Peyer's patch (tissue), 4 donors: ENCODE results near the gene TMEM219. TPM values are rescaled to one million over a fixed set of nuclear protein-coding genes. Genes with fewer than 3 reads are reported as not detected.
A peak's percentile ranks its signal among the peaks of the same experiment; 100 is the strongest.

ENCODE experiments used
- DNase-seq, 3 donors: peaks; one replicate each; pipeline ENCODE4 v3.0.0-alpha.2; 2017 to 2019
- H3K27ac ChIP-seq, 4 donors: fragments of 200-600 bp; sonication (generic); one replicate each; pipeline ENCODE4 v1.5.1; 2016 to 2019
- H3K27me3 ChIP-seq, 2 donors: fragments of 200-600 bp; sonication (generic); one replicate each; pipeline ENCODE4 v1.5.1; 2019
- H3K36me3 ChIP-seq, 3 donors: fragments of 200-600 bp; sonication (generic); one replicate each; pipeline ENCODE4 v1.5.1; 2016 to 2019
- H3K4me1 ChIP-seq, 4 donors: fragments of 200-600 bp; sonication (generic); one replicate each; pipeline ENCODE4 v1.5.1; 2016 to 2019
- H3K4me3 ChIP-seq, 4 donors: fragments of 200-600 bp; sonication (generic); 1 replicate in 3 of 4; 2 replicates in 1 of 4; pipeline ENCODE4 v1.5.1; 2016 to 2019; ENCODE audit warnings: mild to moderate bottlenecking in 1 of 4
- H3K9me3 ChIP-seq, 4 donors: fragments of 200-600 bp; sonication (generic); one replicate each; pipeline ENCODE4 v1.5.1; 2016 to 2019; ENCODE audit warnings: mild to moderate bottlenecking in 1 of 4
- CTCF ChIP-seq, 6 experiments: fragments of 450-650 bp in 4 of 6; fragments of 200-600 bp in 2 of 6; sonication (generic) in 1 of 6; IDR thresholded peaks; one replicate each; pipeline ENCODE4 v1.5.1; 2017 to 2019; ENCODE audit warnings: antibody characterized with exemption in 6 of 6, mild to moderate bottlenecking in 3 of 6, moderate library complexity in 1 of 6
- POLR2A ChIP-seq, 2 donors: fragments of 450-650 bp; IDR thresholded peaks; one replicate each; pipeline ENCODE4 v1.5.1; 2017; ENCODE audit warnings: antibody characterized with exemption in 2 of 2, mild to moderate bottlenecking in 2 of 2, moderate library complexity in 2 of 2
- total RNA-seq, 4 donors: library from RNA; depleted of rRNA; stranded (reverse); fragments of >200 nt; gene quantifications; one replicate each; pipeline ENCODE4 v1.1.0, GENCODE V29; 2016

Gene TMEM219
- total RNA-seq, 4 donors from 2014 or later: 103 to 201 (median 170) TPM

GRCh38 chr16:29920288-29921033, 41.4 kb upstream of the TMEM219 start:
- TF ChIP-seq CTCF (IDR thresholded peaks at IDR 0.05) (no peak), POLR2A (IDR thresholded peaks at IDR 0.05) (no peak)
- Histone ChIP-seq H3K27me3 (no peaks in the 10 kb centered on the region), H3K36me3 (peaks cover 0 to 53% (median 0%) of the 10 kb centered on the region in 3 donors), H3K4me3 (no peak overlapping the region), H3K9me3 (no peaks in the 10 kb centered on the region), H3K4me1 (peaks cover 0 to 13% (median 7%) of the 10 kb centered on the region in 4 donors), H3K27ac (no peak overlapping the region)
- no peak for DNase-seq

- no peak overlapping the region for H3K27ac ChIP-seq
- no peak overlapping the region for H3K4me3 ChIP-seq
- DNase-seq: no peak
- peaks cover 0 to 13% (median 7%) of the 10 kb centered on the region in 4 donors for H3K4me1 ChIP-seq
- no peaks in the 10 kb centered on the region for H3K27me3 ChIP-seq
- H3K36me3 ChIP-seq: peaks cover 0 to 53% (median 0%) of the 10 kb centered on the region in 3 donors
- H3K9me3 ChIP-seq: no peaks in the 10 kb centered on the region
- TF ChIP-seq CTCF (IDR thresholded peaks at IDR 0.05) (no peak), POLR2A (IDR thresholded peaks at IDR 0.05) (no peak)
Measured at GRCh38 chr16:29921034-29921385, 40.9 kb upstream of the TMEM219 start.

- DNase-seq: no peak
- H3K27ac ChIP-seq: no peak overlapping the region
- peaks cover 0 to 50% (median 0%) of the 10 kb centered on the region in 3 donors for H3K36me3 ChIP-seq
- no peaks in the 10 kb centered on the region for H3K9me3 ChIP-seq
- no peak for TF ChIP-seq POLR2A (IDR thresholded peaks at IDR 0.05)
- no peak for TF ChIP-seq CTCF (IDR thresholded peaks at IDR 0.05)
- H3K4me1 ChIP-seq: peaks cover 0 to 20% (median 11%) of the 10 kb centered on the region in 4 donors
- H3K27me3 ChIP-seq: no peaks in the 10 kb centered on the region
- no peak overlapping the region for H3K4me3 ChIP-seq
Measured at GRCh38 chr16:29922326-29922725, 39.6 kb upstream of the TMEM219 start.

- TF ChIP-seq CTCF (IDR thresholded peaks at IDR 0.05) (no peak), POLR2A (IDR thresholded peaks at IDR 0.05) (no peak)
- no peaks in the 10 kb centered on the region for H3K27me3 ChIP-seq
- DNase-seq: no peak
- peaks cover 0 to 22% (median 11%) of the 10 kb centered on the region in 4 donors for H3K4me1 ChIP-seq
- no peak overlapping the region for H3K27ac ChIP-seq
- H3K9me3 ChIP-seq: no peaks in the 10 kb centered on the region
- no peak overlapping the region for H3K4me3 ChIP-seq
- peaks cover 0 to 44% (median 0%) of the 10 kb centered on the region in 3 donors for H3K36me3 ChIP-seq
Measured at GRCh38 chr16:29922986-29923501, 38.8 kb upstream of the TMEM219 start.

- TF ChIP-seq POLR2A (IDR thresholded peaks at IDR 0.05) (no peak), CTCF (IDR thresholded peaks at IDR 0.05) (no peak)
Measured at GRCh38 chr16:29925105-29925756, 36.6 kb upstream of the TMEM219 start.

More at GRCh38 chr16:29925105-29925756, 36.6 kb upstream of the TMEM219 start:
- H3K4me3 ChIP-seq: peak overlapping the region; percentile 83 to 100 (median 100)
- H3K27ac ChIP-seq: peak overlapping the region; percentile 2 to 85 (median 82)
- no peaks in the 10 kb centered on the region for H3K27me3 ChIP-seq
- DNase-seq: no peak
- H3K9me3 ChIP-seq: no peaks in the 10 kb centered on the region
- H3K4me1 ChIP-seq: peaks cover 0 to 22% (median 11%) of the 10 kb centered on the region in 4 donors
- peaks cover 0 to 31% (median 0%) of the 10 kb centered on the region in 3 donors for H3K36me3 ChIP-seq
